ENCODE data around the gene ARHGEF10L.

Gene ARHGEF10L

GRCh38 chr1:17572264-17572985 lies 32.9 kb downstream of the ARHGEF10L start:
- no peak for DNase-seq

- DNase-seq: no peak
Measured at GRCh38 chr1:17573518-17574041, 34.1 kb downstream of the ARHGEF10L start.

DNA sequence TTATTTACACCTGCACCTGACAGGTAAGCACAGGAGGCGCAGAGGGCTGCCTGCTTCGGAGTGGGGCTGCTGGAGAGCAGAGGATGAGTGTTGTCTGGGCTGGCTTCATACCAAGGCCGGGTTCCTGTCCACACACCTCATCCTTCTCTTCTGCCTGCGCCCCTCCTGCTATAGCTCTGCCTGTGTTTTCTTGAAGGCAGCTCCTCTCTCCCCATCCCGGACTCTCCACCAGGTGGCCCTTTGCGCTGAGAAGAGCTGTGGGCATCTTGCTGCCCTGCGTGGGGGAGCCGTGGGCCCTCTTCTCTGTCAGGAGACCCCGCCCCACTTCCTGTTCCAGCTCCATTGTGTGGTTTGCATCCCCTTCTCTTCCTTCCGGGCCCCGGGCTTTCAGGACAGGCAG lies 35.0 kb downstream of the ARHGEF10L start:
- DNase-seq: peak; percentile 6 to 36

DNA sequence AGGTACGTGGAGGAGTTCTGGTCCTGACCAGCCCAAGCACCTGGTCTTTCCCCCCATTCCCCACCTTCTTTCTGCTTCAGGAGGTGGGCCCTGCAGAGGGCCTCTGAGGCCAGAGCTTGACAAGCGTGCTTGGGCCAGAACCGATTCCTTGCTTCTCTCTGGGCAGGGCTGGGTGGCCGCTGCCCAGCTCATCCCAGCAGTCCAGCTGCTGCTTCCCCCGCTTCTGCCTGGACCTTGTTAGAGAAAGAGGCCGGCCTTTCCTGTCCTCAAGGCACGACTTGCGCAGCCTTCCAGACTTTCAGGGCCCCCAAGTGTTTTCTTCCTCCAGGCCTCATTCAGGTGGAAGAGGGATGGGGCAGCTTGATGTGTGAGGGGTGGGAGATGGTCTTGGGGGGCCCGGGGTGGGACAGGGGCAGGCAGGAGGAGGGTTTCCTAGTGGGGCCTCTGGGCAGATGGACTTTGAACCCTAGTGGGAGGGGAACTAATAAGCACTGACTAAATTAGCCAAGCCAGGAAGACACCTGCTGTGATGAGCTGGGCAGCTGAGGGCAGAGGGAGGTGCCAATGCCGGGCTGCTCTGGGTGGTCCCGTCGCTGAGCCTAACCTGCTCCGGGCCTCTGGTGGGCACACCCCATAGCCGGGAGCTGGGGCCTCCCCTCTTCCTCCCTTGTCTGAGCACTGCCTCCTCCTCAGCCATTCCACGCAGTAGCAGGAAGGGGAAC lies 36.5 kb downstream of the ARHGEF10L start:
- DNase-seq: no peak

DNA sequence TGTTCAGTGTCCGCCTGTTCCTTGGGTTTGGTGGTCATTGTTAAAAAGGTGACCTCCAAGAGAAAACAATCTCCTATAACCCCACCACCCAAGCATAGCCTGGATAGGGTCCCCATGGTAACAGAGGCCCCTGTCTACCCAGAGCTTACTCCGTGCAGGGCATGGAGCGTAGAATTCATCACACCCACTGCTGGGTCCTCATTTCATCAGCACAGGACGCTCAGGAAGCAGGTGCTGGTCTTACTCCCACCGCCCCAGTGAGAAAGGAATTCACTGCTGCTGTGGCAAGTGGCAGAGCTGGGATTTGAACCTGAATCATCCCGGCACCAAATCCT lies 37.0 kb downstream of the ARHGEF10L start:
- DNase-seq: no peak

DNA sequence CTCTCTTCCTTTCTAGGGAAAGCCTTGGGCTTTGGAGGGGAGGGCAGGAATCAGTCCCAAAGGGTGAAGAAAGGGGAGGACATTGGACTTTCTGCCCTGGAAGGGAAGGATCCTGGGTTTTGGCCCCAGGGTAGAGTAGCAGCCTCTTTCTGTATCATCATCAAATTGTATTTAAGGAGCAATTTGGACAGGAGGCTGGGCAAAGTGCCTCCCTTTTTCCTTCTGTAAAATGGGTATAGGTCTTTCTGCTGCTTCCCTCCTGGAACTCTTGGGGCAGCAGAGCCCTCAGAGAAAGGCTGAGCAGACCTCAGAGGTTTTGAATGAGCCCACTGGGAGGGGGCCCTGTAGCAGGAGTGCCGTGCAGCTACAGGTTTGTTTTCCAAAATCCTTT lies 38.4 kb downstream of the ARHGEF10L start:
- DNase-seq: no peak

DNA sequence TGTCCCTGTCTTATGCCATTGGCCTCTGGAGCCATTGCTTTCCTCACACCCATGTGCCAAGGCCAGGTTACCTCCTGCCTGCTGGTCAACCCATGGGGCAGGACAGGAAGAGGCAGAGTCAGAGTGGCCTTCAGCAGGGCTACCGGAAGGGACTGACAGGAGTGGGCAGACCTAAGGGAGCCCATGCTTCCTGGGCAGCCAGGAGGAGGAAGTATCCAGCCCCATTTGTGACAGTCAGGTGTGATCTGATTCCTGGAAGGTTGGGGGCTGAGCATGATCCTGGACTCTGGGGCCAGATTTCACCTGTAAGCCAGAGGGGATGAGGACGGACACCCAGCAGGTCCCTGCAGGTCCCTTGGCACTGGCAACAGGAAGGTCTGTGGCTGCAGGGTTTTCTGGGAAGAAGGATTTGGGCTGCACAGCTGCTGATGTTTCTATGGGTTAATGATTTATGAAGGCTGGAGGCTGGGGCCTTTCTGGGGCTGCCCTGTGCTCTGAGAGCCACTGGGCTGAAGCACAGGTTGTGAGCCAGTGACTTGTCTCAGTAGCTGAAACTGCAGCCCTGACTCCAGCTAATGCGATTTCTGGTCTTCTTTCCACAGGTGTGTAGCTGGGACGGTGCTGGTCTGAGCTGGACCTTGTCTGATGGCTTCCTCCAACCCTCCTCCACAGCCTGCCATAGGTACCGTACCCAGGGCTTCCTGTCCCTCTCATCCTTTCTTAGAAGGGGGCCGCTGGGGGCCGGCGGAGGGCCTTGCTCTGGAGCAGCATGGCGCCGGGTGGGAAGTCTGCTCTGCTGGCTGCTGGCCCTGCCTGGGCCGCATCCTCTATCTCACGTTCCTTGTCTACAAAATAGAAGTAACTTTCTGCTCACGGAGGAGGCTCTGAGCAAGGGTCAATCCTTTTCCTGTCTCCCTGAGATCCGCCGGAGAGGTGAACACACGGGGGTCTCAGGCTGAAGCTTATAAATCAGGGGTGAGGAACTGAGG lies 40.7 kb downstream of the ARHGEF10L start:
- peak; percentile 28 to 32 for DNase-seq

DNA sequence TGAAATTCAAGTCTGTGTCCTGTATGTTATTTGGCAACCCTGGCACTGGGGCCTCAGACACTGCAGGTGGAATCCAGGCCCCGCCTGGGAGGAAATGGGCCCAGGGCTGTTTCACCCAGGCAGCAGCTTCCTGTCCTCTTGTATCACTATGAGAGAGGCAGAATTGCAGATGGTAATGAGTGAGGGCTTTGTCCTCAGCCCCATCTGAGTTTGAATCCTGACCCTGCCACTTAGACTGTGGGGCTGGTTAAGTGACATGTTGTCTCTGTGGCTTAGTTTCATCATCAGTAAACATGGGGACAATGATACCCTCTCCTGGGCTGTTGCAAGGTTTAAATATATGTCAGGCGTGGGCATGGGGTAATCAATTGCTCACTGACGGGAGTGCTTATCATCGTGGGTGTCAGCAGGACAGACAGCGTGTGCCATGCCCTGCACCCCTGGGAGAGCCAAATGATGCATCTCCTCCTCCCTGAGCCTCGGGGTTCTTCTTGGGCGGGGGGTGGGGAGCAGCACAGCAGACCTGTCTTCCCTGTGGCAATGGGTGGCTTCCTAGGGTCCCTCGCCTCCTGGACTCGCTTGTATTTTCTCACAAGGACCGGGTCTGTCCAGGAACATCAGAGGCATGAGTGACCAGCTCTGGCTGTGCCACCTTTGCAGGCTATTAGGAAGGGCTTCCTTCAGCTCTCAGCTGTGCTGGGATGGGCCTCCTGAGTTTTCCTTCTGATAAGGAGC lies 42.1 kb downstream of the ARHGEF10L start:
- peak; percentile 23 to 36 for DNase-seq

DNA sequence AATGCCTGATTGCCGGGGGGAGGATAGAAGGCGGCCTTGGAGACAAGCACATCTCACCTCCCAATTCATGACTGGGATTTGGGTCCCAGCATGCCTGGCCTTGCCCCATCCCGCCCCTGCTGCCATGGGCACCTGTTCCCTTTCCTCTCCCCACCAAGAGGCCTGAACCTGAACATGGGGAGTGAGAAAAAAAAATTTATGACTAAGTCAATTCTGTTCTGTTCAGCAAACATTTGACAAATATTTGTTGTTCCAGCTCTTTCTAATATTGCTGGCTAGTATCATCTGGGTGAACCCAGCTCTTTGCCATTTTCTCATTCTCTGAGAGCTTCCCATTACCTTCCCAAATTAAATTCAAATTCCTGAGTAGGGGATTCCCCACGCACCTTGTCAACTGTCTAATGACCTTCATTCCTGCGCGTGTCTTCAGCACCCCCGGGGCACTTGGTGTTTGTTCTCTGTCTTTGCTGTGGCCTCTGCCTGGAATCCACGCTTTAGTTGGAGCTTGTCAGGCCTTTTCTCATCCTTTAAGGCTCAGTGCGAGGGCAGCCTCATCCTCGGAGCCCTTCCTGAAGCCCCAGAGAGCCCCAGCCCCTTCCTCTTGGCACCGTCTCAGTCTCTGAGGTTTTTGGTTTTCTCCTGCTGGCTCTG lies 42.8 kb downstream of the ARHGEF10L start:
- no peak for DNase-seq

GRCh38 chr1:17584539-17584938 lies 45.0 kb downstream of the ARHGEF10L start:
- no peak for DNase-seq

DNA sequence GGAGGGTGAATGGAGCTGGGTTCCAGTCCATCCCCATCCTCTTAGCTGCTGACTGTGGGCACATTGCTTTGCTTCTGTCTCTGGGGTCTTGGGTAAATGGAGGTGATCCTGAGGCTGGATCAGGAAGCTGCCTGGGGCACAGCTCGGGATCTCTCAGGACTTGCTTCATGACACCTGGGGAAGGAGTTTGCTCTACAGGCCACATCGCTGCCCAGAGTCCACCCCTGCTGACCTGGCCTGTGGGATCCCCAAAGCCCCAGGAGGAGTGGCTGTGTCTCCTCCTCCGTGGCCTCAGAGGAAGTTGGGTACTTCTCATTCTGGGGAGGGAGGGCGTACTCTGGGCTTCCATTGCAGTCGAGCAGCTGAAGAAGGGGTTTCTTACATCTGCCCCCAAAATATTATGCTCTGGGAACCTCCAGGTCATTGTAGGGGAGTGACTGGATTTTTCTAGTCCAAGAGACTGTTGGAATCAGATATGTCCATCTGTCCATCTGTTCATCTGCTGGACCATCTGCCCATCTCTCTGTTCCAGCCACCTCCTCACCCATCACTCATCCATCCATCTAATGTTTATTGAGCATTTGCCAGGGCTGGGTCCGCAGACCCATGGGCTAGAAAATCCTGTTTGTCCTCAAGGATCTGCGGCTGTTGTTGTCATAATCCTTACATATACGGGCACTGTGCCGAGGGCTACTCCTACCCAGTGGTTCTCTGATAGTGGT lies 45.9 kb downstream of the ARHGEF10L start:
- DNase-seq: no peak

GRCh38 chr1:17586172-17586964 lies 46.9 kb downstream of the ARHGEF10L start:
- DNase-seq: no peak

- DNase-seq: no peak
Measured at GRCh38 chr1:17587693-17588047, 48.2 kb downstream of the ARHGEF10L start.

DNA sequence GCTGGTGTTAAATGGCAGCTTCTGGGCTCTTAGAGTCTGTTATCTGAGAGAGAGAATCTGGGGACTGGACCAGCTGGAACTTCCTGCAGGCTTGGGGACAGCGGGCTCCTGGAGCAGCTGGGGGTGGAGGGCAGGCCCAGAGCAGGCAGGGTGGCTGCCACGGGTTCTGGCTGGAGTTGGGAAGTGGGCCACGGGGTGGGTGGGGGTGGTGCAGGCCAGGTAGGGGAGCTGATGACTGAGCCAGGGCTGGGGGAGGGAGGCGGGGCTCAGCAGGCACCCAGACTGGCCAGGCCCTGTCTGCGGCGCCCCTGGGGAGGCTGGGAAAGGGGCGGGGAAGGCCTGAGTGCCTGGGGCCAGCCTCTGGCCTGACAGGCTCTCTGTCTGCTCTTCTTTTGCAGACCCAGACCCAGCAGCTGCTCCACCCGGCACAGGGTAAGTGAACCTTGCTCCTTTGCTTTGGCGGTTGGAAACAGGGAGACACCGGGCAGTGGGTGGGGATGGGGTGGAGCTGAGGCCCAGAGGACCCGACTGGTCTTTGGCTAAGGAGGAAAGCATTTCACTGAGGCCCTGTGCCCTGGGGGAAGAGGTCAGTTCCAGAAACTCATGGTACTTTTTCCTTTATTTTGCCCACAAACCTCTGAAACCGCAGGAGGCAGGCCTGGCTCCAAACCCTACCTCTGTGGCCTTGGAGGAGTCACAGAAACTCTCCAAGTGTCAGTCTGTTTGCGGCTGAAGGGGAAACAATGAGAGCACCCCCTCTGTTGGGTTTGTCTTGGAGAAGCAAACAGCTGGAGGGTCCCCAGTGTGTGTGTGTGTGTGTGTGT lies 48.8 kb downstream of the ARHGEF10L start:
- DNase-seq: peak; percentile 46 to 65

DNA sequence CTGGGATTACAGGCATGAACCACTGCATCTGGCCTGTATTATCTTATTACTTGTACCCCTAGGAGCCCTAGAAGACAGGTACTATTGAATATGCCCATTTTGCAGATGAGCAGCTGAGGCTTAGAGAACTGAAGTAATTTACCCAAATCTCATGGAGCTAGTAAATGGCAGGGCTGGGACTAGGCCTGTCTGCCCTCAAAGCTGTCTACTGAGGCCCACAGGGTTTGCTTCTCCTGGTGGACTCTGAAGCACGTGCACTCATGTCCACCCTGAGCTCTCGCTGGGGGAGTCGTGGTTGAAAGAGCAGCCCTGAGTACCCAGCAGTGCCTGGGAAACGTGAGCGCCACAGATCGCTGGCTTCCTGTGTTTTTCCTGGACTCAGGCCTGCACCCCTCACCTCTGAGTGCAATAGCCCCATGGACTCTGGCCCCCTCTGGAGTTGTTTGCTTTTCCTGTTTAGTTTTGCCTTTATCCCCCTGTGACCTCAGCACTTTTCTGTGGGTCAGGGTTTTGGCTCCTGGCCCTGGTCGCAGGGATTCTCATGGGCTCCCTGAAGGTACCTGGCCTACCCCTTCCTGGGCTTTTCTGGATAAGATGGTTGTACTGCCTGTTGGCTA lies 52.4 kb downstream of the ARHGEF10L start:
- no peak for DNase-seq

- DNase-seq: no peak
Measured at GRCh38 chr1:17594026-17594425, 54.5 kb downstream of the ARHGEF10L start.

DNA sequence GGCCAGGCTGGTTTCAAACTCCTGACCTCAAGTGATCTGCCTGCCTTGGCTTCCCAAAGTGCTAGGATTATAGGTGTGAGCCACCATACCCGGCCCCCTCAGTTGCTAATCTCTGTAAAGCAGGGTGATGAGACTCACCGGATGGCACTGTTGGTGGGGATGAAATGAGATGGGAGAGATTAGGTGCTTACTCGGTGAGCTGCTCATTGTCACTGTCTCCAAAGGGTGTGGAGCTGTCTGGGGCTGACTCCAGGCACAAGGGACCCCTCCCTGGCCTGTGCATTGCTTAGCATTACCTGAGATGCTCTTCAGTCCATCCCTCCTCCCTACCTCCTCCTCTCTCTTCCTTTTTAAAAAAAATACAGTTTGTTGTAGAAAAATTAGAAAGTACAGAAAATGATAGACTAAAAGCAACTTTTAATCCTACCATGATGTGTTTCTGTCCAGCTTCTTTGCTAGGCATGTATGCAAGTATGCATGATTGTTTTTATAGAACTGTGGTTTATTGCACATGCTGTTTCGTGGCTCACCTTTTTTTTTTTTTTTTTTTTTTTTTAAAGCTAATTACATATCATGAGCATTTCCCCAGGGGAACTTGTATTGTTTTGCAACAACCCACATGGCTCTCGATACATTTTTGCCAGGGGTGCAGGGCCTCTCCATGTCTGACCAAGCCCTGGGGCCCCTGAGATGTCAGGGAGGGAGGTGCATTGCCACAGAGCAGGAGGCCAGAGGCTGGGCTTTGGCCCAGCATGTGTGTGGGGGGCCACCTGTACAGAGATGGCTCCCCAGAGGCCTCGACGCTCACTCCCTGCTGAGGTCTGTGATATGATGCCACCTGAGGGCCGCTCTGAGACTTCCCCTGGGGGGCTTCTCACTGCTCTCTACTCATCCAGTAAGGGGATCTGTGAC lies 55.4 kb downstream of the ARHGEF10L start:
- no peak for DNase-seq

GRCh38 chr1:17595602-17595925 lies 56.1 kb downstream of the ARHGEF10L start:
- DNase-seq: no peak

Measured in SHP77 (cell line).